Measurements from ENCODE around the gene PRTG. TPM values are rescaled to one million over a fixed set of nuclear protein-coding genes. Genes with fewer than 3 reads are reported as not detected.
"Not testable (repeated sequence)": the region's sequence is repeated elsewhere in the genome, so short reads cannot be mapped to it uniquely, and the experiment has no call there.

The PRTG gene
- 322 and 334 TPM in 2 replicates for total RNA-seq
- long read RNA-seq, partial matches to known transcripts: 8 of 43 reads
- long read RNA-seq, other reads (novel, unspliced or antisense): 35 of 43 reads

- peak; percentile 96 for DNase-seq (ENCODE audit: low read depth, low spot score)
- Mint-ChIP-seq H3K36me3 (ENCODE audit: low read depth) (peaks cover 3% of the 10 kb centered on the region), H3K27ac (ENCODE audit: unreplicated experiment) (peak within 1 kb of the TSS; percentile 95)
Measured at GRCh38 chr15:55742927-55743728, at the start of gene PRTG. Gene PRTG (minus strand): TSS chr15:55743152. CDS start chr15:55742931, 221 bp downstream.

GRCh38 chr15:55791551-55792400, 48.8 kb upstream of the PRTG start:
- no peak for DNase-seq (ENCODE audit: low read depth, low spot score)
- Mint-ChIP-seq H3K4me1 (peaks cover 36% of the 10 kb centered on the region), H3K9me3 (peaks cover 17% of the 10 kb centered on the region), H3K27me3 (ENCODE audit: low read depth) (no peaks in the 10 kb centered on the region), H3K27ac (ENCODE audit: unreplicated experiment) (no peak overlapping the region), H3K36me3 (ENCODE audit: low read depth) (peaks cover 10% of the 10 kb centered on the region), H3K4me3 (no peak overlapping the region)
- TF ChIP-seq CTCF (conservative IDR thresholded peaks at IDR 0.05): no peak

More at GRCh38 chr15:55742927-55743728, at the start of gene PRTG:
- peak within 1 kb of the TSS; percentile 91 for H3K4me3 Mint-ChIP-seq
- peaks cover 18% of the 10 kb centered on the region for H3K4me1 Mint-ChIP-seq
- H3K9me3 Mint-ChIP-seq: no peaks in the 10 kb centered on the region
- TF ChIP-seq CTCF (conservative IDR thresholded peaks at IDR 0.05): no peak
- H3K27me3 Mint-ChIP-seq (ENCODE audit: low read depth): no peaks in the 10 kb centered on the region

GRCh38 chr15:55789066-55789660, 46.2 kb upstream of the PRTG start:
- DNase-seq (ENCODE audit: low read depth, low spot score): no peak
- H3K4me1 Mint-ChIP-seq: peaks cover 47% of the 10 kb centered on the region
- H3K27me3 Mint-ChIP-seq (ENCODE audit: low read depth): no peaks in the 10 kb centered on the region
- H3K4me3 Mint-ChIP-seq: no peak overlapping the region
- TF ChIP-seq CTCF (conservative IDR thresholded peaks at IDR 0.05): peak; percentile 57
- H3K27ac Mint-ChIP-seq (ENCODE audit: unreplicated experiment): no peak overlapping the region
- peaks cover 7% of the 10 kb centered on the region for H3K36me3 Mint-ChIP-seq (ENCODE audit: low read depth)
- H3K9me3 Mint-ChIP-seq: peaks cover 12% of the 10 kb centered on the region

- Mint-ChIP-seq H3K4me3 (no peak overlapping the region), H3K27me3 (ENCODE audit: low read depth) (no peaks in the 10 kb centered on the region)
Measured at GRCh38 chr15:55786341-55786740, 43.4 kb upstream of the PRTG start.

GRCh38 chr15:55785593-55785992, 42.6 kb upstream of the PRTG start:
- not testable (repeated sequence) for H3K4me3 Mint-ChIP-seq; H3K9me3 Mint-ChIP-seq; H3K27ac Mint-ChIP-seq (ENCODE audit: unreplicated experiment); DNase-seq (ENCODE audit: low read depth, low spot score); H3K27me3 Mint-ChIP-seq (ENCODE audit: low read depth); H3K36me3 Mint-ChIP-seq (ENCODE audit: low read depth)
- H3K4me1 Mint-ChIP-seq: peaks cover 56% of the 10 kb centered on the region

More at GRCh38 chr15:55786341-55786740, 43.4 kb upstream of the PRTG start:
- H3K9me3 Mint-ChIP-seq: peaks cover 8% of the 10 kb centered on the region
- peak overlapping the region; percentile 40 for H3K27ac Mint-ChIP-seq (ENCODE audit: unreplicated experiment)
- no peak for TF ChIP-seq CTCF (conservative IDR thresholded peaks at IDR 0.05)
- no peak for DNase-seq (ENCODE audit: low read depth, low spot score)
- H3K4me1 Mint-ChIP-seq: peaks cover 61% of the 10 kb centered on the region
- no peaks in the 10 kb centered on the region for H3K36me3 Mint-ChIP-seq (ENCODE audit: low read depth)

Measured in neural crest cell (in vitro differentiated cells).